H1 (cell line): Measurements from ENCODE around the gene DYNLT2. TPM values are rescaled to one million over a fixed set of nuclear protein-coding genes. Genes with fewer than 3 reads are reported as not detected.

ENCODE experiments used
- BRCA1 ChIP-seq: IDR thresholded peaks from 2 replicates; pipeline ENCODE4 v1.6.1; 2012; ENCODE audit warnings: low read depth, low read length, improper control_type of control experiment
- CHD2 ChIP-seq: IDR thresholded peaks from 2 replicates; pipeline ENCODE4 v1.6.1; 2012; ENCODE audit warnings: low read length, improper control_type of control experiment
- HDAC6 ChIP-seq: IDR thresholded peaks from one replicate; pipeline ENCODE4 v1.7.1; 2012; ENCODE audit warnings: low read depth, mild to moderate bottlenecking, inconsistent platforms, low read length, moderate library complexity
- RFX5 ChIP-seq: IDR thresholded peaks from 2 replicates; pipeline ENCODE4 v1.6.1; 2011; ENCODE audit warnings: low read depth, low read length, improper control_type of control experiment, borderline replicate concordance
- SIRT6 ChIP-seq: IDR thresholded peaks from one replicate; pipeline ENCODE4 v1.7.1; 2012; ENCODE audit warnings: low read length, inconsistent platforms
- SUZ12 ChIP-seq: fragments of 200-600 bp; sonication (generic); IDR thresholded peaks from 2 replicates; pipeline ENCODE4 v1.6.1; 2012; ENCODE audit warnings: mild to moderate bottlenecking, inconsistent platforms, low read length, moderate library complexity, mixed read lengths
- TEAD4 ChIP-seq: IDR thresholded peaks from 2 replicates; pipeline ENCODE4 v1.6.1; 2012; ENCODE audit warnings: low read depth, low read length, inconsistent platforms, mixed read lengths
- polyA plus RNA-seq, 7 experiments: library from polyadenylated mRNA; depleted of rRNA in 3 of 7; stranded (reverse) in 5 of 7; unstranded in 2 of 7; fragments of >200 nt in 5 of 7; fragments of 200-250 nt in 2 of 7; gene quantifications; 1 replicate in 5 of 7; 2 replicates in 1 of 7; 4 replicates in 1 of 7; pipeline versions ENCODE4 v1.2.1 to v1.2.3, GENCODE V29; 2011 to 2013; ENCODE audit warnings: missing spikeins in 2 of 7, mixed read lengths in 2 of 7
- total RNA-seq: library from RNA; stranded (reverse); fragmentation: NEBNext Ultra II Directional; extraction: Animal tissue kit (Norgen Biotek cat#: 25700); gene quantifications from 2 replicates; pipeline ENCODE4 v1.2.1, GENCODE V29; 2021
- TF ChIP-seq, protein P1 (sequence below): IDR thresholded peaks from 2 replicates; pipeline ENCODE4 v1.6.1; 2011; ENCODE audit warnings: low read length, improper control_type of control experiment
- TF ChIP-seq, protein P2 (sequence below): fragments of 300-600 bp; sonication (generic); IDR thresholded peaks from 2 replicates; pipeline ENCODE4 v1.7.1; 2012; ENCODE audit warnings: low read length, moderate library complexity, mild to moderate bottlenecking, inconsistent platforms; ENCODE audit not compliant: insufficient replicate concordance

The DYNLT2 gene
- total and polyA plus RNA-seq, 2 of the 8 experiments (the other 6 are each of a cell fraction or from before 2014, with no cell fraction given), result 0.48 to 1.8 TPM

- TF ChIP-seq, protein P1, sequence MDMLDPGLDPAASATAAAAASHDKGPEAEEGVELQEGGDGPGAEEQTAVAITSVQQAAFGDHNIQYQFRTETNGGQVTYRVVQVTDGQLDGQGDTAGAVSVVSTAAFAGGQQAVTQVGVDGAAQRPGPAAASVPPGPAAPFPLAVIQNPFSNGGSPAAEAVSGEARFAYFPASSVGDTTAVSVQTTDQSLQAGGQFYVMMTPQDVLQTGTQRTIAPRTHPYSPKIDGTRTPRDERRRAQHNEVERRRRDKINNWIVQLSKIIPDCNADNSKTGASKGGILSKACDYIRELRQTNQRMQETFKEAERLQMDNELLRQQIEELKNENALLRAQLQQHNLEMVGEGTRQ, result no peak
- no peak for TF ChIP-seq CHD2
- TF ChIP-seq, protein P2, sequence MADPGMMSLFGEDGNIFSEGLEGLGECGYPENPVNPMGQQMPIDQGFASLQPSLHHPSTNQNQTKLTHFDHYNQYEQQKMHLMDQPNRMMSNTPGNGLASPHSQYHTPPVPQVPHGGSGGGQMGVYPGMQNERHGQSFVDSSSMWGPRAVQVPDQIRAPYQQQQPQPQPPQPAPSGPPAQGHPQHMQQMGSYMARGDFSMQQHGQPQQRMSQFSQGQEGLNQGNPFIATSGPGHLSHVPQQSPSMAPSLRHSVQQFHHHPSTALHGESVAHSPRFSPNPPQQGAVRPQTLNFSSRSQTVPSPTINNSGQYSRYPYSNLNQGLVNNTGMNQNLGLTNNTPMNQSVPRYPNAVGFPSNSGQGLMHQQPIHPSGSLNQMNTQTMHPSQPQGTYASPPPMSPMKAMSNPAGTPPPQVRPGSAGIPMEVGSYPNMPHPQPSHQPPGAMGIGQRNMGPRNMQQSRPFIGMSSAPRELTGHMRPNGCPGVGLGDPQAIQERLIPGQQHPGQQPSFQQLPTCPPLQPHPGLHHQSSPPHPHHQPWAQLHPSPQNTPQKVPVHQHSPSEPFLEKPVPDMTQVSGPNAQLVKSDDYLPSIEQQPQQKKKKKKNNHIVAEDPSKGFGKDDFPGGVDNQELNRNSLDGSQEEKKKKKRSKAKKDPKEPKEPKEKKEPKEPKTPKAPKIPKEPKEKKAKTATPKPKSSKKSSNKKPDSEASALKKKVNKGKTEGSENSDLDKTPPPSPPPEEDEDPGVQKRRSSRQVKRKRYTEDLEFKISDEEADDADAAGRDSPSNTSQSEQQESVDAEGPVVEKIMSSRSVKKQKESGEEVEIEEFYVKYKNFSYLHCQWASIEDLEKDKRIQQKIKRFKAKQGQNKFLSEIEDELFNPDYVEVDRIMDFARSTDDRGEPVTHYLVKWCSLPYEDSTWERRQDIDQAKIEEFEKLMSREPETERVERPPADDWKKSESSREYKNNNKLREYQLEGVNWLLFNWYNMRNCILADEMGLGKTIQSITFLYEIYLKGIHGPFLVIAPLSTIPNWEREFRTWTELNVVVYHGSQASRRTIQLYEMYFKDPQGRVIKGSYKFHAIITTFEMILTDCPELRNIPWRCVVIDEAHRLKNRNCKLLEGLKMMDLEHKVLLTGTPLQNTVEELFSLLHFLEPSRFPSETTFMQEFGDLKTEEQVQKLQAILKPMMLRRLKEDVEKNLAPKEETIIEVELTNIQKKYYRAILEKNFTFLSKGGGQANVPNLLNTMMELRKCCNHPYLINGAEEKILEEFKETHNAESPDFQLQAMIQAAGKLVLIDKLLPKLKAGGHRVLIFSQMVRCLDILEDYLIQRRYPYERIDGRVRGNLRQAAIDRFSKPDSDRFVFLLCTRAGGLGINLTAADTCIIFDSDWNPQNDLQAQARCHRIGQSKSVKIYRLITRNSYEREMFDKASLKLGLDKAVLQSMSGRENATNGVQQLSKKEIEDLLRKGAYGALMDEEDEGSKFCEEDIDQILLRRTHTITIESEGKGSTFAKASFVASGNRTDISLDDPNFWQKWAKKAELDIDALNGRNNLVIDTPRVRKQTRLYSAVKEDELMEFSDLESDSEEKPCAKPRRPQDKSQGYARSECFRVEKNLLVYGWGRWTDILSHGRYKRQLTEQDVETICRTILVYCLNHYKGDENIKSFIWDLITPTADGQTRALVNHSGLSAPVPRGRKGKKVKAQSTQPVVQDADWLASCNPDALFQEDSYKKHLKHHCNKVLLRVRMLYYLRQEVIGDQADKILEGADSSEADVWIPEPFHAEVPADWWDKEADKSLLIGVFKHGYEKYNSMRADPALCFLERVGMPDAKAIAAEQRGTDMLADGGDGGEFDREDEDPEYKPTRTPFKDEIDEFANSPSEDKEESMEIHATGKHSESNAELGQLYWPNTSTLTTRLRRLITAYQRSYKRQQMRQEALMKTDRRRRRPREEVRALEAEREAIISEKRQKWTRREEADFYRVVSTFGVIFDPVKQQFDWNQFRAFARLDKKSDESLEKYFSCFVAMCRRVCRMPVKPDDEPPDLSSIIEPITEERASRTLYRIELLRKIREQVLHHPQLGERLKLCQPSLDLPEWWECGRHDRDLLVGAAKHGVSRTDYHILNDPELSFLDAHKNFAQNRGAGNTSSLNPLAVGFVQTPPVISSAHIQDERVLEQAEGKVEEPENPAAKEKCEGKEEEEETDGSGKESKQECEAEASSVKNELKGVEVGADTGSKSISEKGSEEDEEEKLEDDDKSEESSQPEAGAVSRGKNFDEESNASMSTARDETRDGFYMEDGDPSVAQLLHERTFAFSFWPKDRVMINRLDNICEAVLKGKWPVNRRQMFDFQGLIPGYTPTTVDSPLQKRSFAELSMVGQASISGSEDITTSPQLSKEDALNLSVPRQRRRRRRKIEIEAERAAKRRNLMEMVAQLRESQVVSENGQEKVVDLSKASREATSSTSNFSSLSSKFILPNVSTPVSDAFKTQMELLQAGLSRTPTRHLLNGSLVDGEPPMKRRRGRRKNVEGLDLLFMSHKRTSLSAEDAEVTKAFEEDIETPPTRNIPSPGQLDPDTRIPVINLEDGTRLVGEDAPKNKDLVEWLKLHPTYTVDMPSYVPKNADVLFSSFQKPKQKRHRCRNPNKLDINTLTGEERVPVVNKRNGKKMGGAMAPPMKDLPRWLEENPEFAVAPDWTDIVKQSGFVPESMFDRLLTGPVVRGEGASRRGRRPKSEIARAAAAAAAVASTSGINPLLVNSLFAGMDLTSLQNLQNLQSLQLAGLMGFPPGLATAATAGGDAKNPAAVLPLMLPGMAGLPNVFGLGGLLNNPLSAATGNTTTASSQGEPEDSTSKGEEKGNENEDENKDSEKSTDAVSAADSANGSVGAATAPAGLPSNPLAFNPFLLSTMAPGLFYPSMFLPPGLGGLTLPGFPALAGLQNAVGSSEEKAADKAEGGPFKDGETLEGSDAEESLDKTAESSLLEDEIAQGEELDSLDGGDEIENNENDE, result no peak
- no peak for TF ChIP-seq SUZ12
- no peak for TF ChIP-seq BRCA1
- TF ChIP-seq SIRT6, result no peak
- no peak for TF ChIP-seq TEAD4
- no peak for TF ChIP-seq HDAC6
- TF ChIP-seq RFX5, result no peak
Measured at GRCh38 chr6:169789944-169790927, 38.9 kb upstream of the DYNLT2 start (continued).
